GM12878 (cell line): ENCODE results near the gene CFAP70. TPM values are rescaled to one million over a fixed set of nuclear protein-coding genes. Genes with fewer than 3 reads are reported as not detected.

Experiments
- ATAC-seq: fragments of 200-7000 bp; cut with Tn5 transposase; 3 replicates; pipeline ENCODE4 v1.9.1; 2020; ENCODE audit warnings: mild to moderate bottlenecking, moderate library complexity
- BruUV-seq: library from RNA; stranded (reverse); fragments of 400-500 nt; replicated peaks from 2 replicates; lab custom pipeline; 2021; lab: Mats Ljungman, UMichigan
- CTCF ChIA-PET: fragments of 300-600 bp; sonication (Branson Sonifier 250); formaldehyde crosslinking; extraction: SDS; loops from one replicate; lab custom pipeline; 2021; ENCODE audit warnings: inconsistent platforms; lab: Yijun Ruan, JAX
- POLR2A ChIA-PET: fragments of 350-600 bp; formaldehyde crosslinking; extraction: SDS; loops from one replicate; lab custom pipeline; 2021; ENCODE audit warnings: inconsistent platforms; lab: Charles Lee
- RAD21 ChIA-PET: fragments of 300-600 bp; sonication (Branson Sonifier 250); formaldehyde crosslinking; loops from one replicate; lab custom pipeline; 2023; ENCODE audit warnings: antibody characterized with exemption; ENCODE audit not compliant: unreplicated experiment; lab: Charles Lee
- SMC1A ChIA-PET: fragments of 300-600 bp; sonication (Branson Sonifier 250); formaldehyde crosslinking; loops from one replicate; lab custom pipeline; 2023; ENCODE audit not compliant: unreplicated experiment, uncharacterized antibody; lab: Charles Lee
- DNase-seq: peaks from one replicate; pipeline ENCODE4 v3.0.0-alpha.2; 2011; ENCODE audit warnings: low read depth, low spot score
- FAIRE-seq: peaks from 3 replicates; lab custom pipeline; 2011; peaks lifted over from hg19 to GRCh38; lab: Jason Lieb, UNC
- H2AFZ ChIP-seq: 2 replicates; pipeline ENCODE4 v1.6.0; 2011; ENCODE audit warnings: low read depth, low read length, control low read depth; ENCODE audit not compliant: control insufficient read depth
- H3K27ac ChIP-seq: 2 replicates; pipeline ENCODE4 v1.5.1; 2011; ENCODE audit warnings: control low read depth; ENCODE audit not compliant: control insufficient read depth, insufficient read depth
- H3K27me3 ChIP-seq, 2 experiments: replicated peaks in 1 of 2; 2 replicates each; pipeline versions ENCODE4 v1.6.0 to v1.6.1; 2011; ENCODE audit warnings: low read length in 1 of 2; ENCODE audit not compliant: control insufficient read depth in 2 of 2, insufficient read depth in 2 of 2
- H3K36me3 ChIP-seq, 2 experiments: 2 replicates each; pipeline ENCODE4 v1.5.1; 2011; ENCODE audit warnings: low read length in 1 of 2; ENCODE audit not compliant: control insufficient read depth in 2 of 2, insufficient read depth in 2 of 2
- H3K4me1 ChIP-seq: 2 replicates; pipeline ENCODE4 v1.6.1; 2011; ENCODE audit warnings: mild to moderate bottlenecking, low read length, moderate library complexity, mixed read lengths; ENCODE audit not compliant: control insufficient read depth, insufficient read depth
- H3K4me2 ChIP-seq: 2 replicates; pipeline ENCODE4 v1.6.0; 2011; ENCODE audit warnings: control low read depth; ENCODE audit not compliant: control insufficient read depth, insufficient read depth
- H3K4me3 ChIP-seq: fragments of 200-600 bp; sonication (generic); 2 replicates; pipeline ENCODE4 v1.5.1; 2016
- H3K79me2 ChIP-seq: 2 replicates; pipeline ENCODE4 v1.6.0; 2011; ENCODE audit warnings: low read length; ENCODE audit not compliant: control insufficient read depth, insufficient read depth
- H3K9ac ChIP-seq: 2 replicates; pipeline ENCODE4 v1.8.0; 2011; ENCODE audit warnings: low read length, control low read depth, mixed read lengths; ENCODE audit not compliant: control insufficient read depth, insufficient read depth
- H3K9me3 ChIP-seq: replicated peaks from 3 replicates; pipeline ENCODE4 v1.5.1; 2011; ENCODE audit warnings: mild to moderate bottlenecking, low read length; ENCODE audit not compliant: control insufficient read depth, insufficient read depth
- H4K20me1 ChIP-seq: 2 replicates; pipeline ENCODE4 v1.6.0; 2011; ENCODE audit not compliant: control insufficient read depth, insufficient read depth
- MAX ChIP-seq: IDR thresholded peaks from 2 replicates; pipeline ENCODE4 v1.6.1; 2012; ENCODE audit warnings: low read depth, low read length, improper control_type of control experiment
- NR2C2 ChIP-seq: IDR thresholded peaks from 2 replicates; pipeline ENCODE4 v1.6.1; 2011; ENCODE audit warnings: borderline replicate concordance, low read depth; ENCODE audit not compliant: control insufficient read depth, insufficient read length
- POLR2A ChIP-seq: IDR thresholded peaks from 2 replicates; pipeline ENCODE4 v1.6.1; 2011; ENCODE audit warnings: low read depth, mild to moderate bottlenecking, low read length
- POLR2AphosphoS2 ChIP-seq: IDR thresholded peaks from 2 replicates; pipeline ENCODE4 v1.6.1; 2011; ENCODE audit warnings: low read depth, mild to moderate bottlenecking, low read length, improper control_type of control experiment, moderate library complexity
- STAT1 ChIP-seq: fragments of 450-650 bp; conservative IDR thresholded peaks from 2 replicates; pipeline ENCODE4 v1.6.1; 2014; ENCODE audit warnings: antibody characterized with exemption, mild to moderate bottlenecking
- WGBS: methylation state at CpG from one replicate; pipeline ENCODE4 v1.1.6; 2016; ENCODE audit warnings: low lambda C conversion rate; ENCODE audit not compliant: insufficient replicate concordance, insufficient coverage; ENCODE audit errors: missing lambda C conversion rate; 5-methylcytosine and 5-hydroxymethylcytosine counted together
- in situ Hi-C: fragments of 300-500 bp; cut with MboI; formaldehyde crosslinking; loops from 9 replicates; pipeline ENCODE4 v1.14.3; 2018; ENCODE audit warnings: mixed read lengths
- intact Hi-C: fragments of 100-400 bp; cut with micrococcal nuclease; formaldehyde crosslinking; loops from one replicate; pipeline ENCODE4 v1.14.2; 2022; ENCODE audit not compliant: unreplicated experiment
- polyA plus RNA-seq, 11 experiments: library from polyadenylated mRNA; depleted of rRNA in 4 of 11; unstranded in 6 of 11; stranded (reverse) in 5 of 11; fragments of >200 nt; fragmentation: Nextera tagmentation in 4 of 11; fragmentation: Illumina TruSeq in 1 of 11; extraction: Ambion mirVana in 4 of 11; extraction: Trizol in 1 of 11; gene quantifications; 1 replicate in 1 of 11; 2 replicates in 10 of 11; pipeline versions ENCODE4 v1.2.1 to v1.2.3, GENCODE V29; 2011 to 2016; ENCODE audit warnings: inconsistent platforms in 2 of 11, missing spikeins in 2 of 11, low read depth in 1 of 11
- small RNA-seq: library from RNA; depleted of rRNA; stranded (forward); fragments of <200 nt; gene quantifications from one replicate; pipeline ENCODE3, GENCODE V24; 2014
- total RNA-seq, 4 experiments: library from RNA; depleted of rRNA in 3 of 4; stranded (reverse); fragments of >200 nt in 3 of 4; fragmentation: Illumina TruSeq in 1 of 4; extraction: Trizol in 1 of 4; gene quantifications; 2 replicates each; pipeline versions ENCODE4 v1.2.1 to v1.2.3, GENCODE V29; 2013 to 2021
- TF ChIP-seq, protein P1 (sequence below): IDR thresholded peaks from 2 replicates; pipeline ENCODE4 v1.6.1; 2012; ENCODE audit warnings: low read depth, low read length, improper control_type of control experiment

The CFAP70 gene
- total and polyA plus RNA-seq, 10 of the 15 experiments (the other 5 are each of a cell fraction or from before 2014, with no cell fraction given), result 0.21 to 1.1 (median 0.42) TPM

GRCh38 chr10:73205081-73205480 lies 153.6 kb downstream of the CFAP70 start:
- ChIA-PET POLR2A (no interaction called here), SMC1A (no interaction called here), CTCF (no interaction called here), RAD21 (no interaction called here)
- TF ChIP-seq POLR2A (no peak), NR2C2 (no peak), MAX (no peak), STAT1 (no peak), POLR2AphosphoS2 (no peak)
- TF ChIP-seq, protein P1, sequence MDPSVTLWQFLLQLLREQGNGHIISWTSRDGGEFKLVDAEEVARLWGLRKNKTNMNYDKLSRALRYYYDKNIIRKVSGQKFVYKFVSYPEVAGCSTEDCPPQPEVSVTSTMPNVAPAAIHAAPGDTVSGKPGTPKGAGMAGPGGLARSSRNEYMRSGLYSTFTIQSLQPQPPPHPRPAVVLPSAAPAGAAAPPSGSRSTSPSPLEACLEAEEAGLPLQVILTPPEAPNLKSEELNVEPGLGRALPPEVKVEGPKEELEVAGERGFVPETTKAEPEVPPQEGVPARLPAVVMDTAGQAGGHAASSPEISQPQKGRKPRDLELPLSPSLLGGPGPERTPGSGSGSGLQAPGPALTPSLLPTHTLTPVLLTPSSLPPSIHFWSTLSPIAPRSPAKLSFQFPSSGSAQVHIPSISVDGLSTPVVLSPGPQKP, result no peak
- no peak overlapping the region for H3K4me3 ChIP-seq
- H3K27me3 ChIP-seq, result no peaks in the 10 kb centered on the region
- H3K36me3 ChIP-seq, result no peaks in the 10 kb centered on the region
- no peak for FAIRE-seq
- no peaks in the 10 kb centered on the region for H3K79me2 ChIP-seq
- ATAC-seq, result no peak
- no peaks in the 10 kb centered on the region for H3K4me1 ChIP-seq
- no peak for DNase-seq
- no peaks in the 10 kb centered on the region for H3K9me3 ChIP-seq
- WGBS, result 74% methylated on average over 3 of the region's 3 CpGs
- no peak overlapping the region for H3K9ac ChIP-seq
- no TSS peak for BruUV-seq
- H3K4me2 ChIP-seq, result no peak overlapping the region
- no peaks in the 10 kb centered on the region for H4K20me1 ChIP-seq
- in situ Hi-C loops (no loop called here), intact Hi-C loops (no loop called here)
- no peak overlapping the region for H3K27ac ChIP-seq
- no peak overlapping the region for H2AFZ ChIP-seq

Small RNA genes within 50 kb of the gene (small RNA-seq; reads per million reads assigned to genes)
- gene RF00019 (not detected), gene RNU6-833P (not detected)

Other genes with a start within 250 kb of the CFAP70 start
Only the 7 nearest of the 9 such genes appear.
- gene ECD, start 190.9 kb downstream of the CFAP70 start, total RNA-seq (2014; rRNA removed), result 45.7 and 51.4 TPM in 2 replicates
- 40.4 and 42.3 TPM in 2 replicates for gene ECD, start 190.9 kb downstream of the CFAP70 start, total RNA-seq (2014; rRNA removed; fragmentation: Illumina TruSeq; extraction: Trizol)
- gene ECD, start 190.9 kb downstream of the CFAP70 start, total RNA-seq (2021), result 32.1 and 34.6 TPM in 2 replicates
- 53.5 and 66.1 TPM in 2 replicates for gene ECD, start 190.9 kb downstream of the CFAP70 start, polyA plus RNA-seq (2011; rRNA removed)
- gene ECD, start 190.9 kb downstream of the CFAP70 start, polyA plus RNA-seq (2014; fragmentation: Illumina TruSeq; extraction: Trizol), result 45.8 and 57.8 TPM in 2 replicates
- gene ECD, start 190.9 kb downstream of the CFAP70 start, polyA plus RNA-seq (2014; fragmentation: Nextera tagmentation; extraction: Ambion mirVana), result 10 to 100 TPM; 27.3 to 29.9 TPM
- gene ECD, start 190.9 kb downstream of the CFAP70 start, polyA plus RNA-seq (2014; rRNA removed), result 33.0 and 33.8 TPM in 2 replicates
- gene ECD, start 190.9 kb downstream of the CFAP70 start, polyA plus RNA-seq (2016; fragmentation: Nextera tagmentation; extraction: Ambion mirVana), result 10 to 100 TPM; 59.0 to 61.6 TPM
- gene FAM149B1, start 190.7 kb downstream of the CFAP70 start, total RNA-seq (2014; rRNA removed), result 9.7 and 10.7 TPM in 2 replicates
- gene FAM149B1, start 190.7 kb downstream of the CFAP70 start, total RNA-seq (2014; rRNA removed; fragmentation: Illumina TruSeq; extraction: Trizol), result 10.7 and 12.0 TPM in 2 replicates
- gene FAM149B1, start 190.7 kb downstream of the CFAP70 start, total RNA-seq (2021), result 8.3 and 9.9 TPM in 2 replicates
- 20.9 and 27.8 TPM in 2 replicates for gene FAM149B1, start 190.7 kb downstream of the CFAP70 start, polyA plus RNA-seq (2011; rRNA removed)
- gene FAM149B1, start 190.7 kb downstream of the CFAP70 start, polyA plus RNA-seq (2014; fragmentation: Illumina TruSeq; extraction: Trizol), result 13.4 and 19.6 TPM in 2 replicates
- 10 to 100 TPM in 1 of 2 experiments, 1 to 10 TPM in 1; 6.6 to 11.6 TPM for gene FAM149B1, start 190.7 kb downstream of the CFAP70 start, polyA plus RNA-seq (2014; fragmentation: Nextera tagmentation; extraction: Ambion mirVana)
- gene FAM149B1, start 190.7 kb downstream of the CFAP70 start, polyA plus RNA-seq (2014; rRNA removed), result 9.3 and 9.6 TPM in 2 replicates
- gene FAM149B1, start 190.7 kb downstream of the CFAP70 start, polyA plus RNA-seq (2016; fragmentation: Nextera tagmentation; extraction: Ambion mirVana), result 10 to 100 TPM; 12.3 to 13.4 TPM
- gene DNAJC9, start 111.6 kb downstream of the CFAP70 start, total RNA-seq (2014; rRNA removed), result 50.2 and 51.5 TPM in 2 replicates
- 46.3 and 51.2 TPM in 2 replicates for gene DNAJC9, start 111.6 kb downstream of the CFAP70 start, total RNA-seq (2014; rRNA removed; fragmentation: Illumina TruSeq; extraction: Trizol)
- 38.4 and 41.6 TPM in 2 replicates for gene DNAJC9, start 111.6 kb downstream of the CFAP70 start, total RNA-seq (2021)
- 33.6 and 40.6 TPM in 2 replicates for gene DNAJC9, start 111.6 kb downstream of the CFAP70 start, polyA plus RNA-seq (2011; rRNA removed)
- 42.0 and 43.6 TPM in 2 replicates for gene DNAJC9, start 111.6 kb downstream of the CFAP70 start, polyA plus RNA-seq (2014; fragmentation: Illumina TruSeq; extraction: Trizol)
- gene DNAJC9, start 111.6 kb downstream of the CFAP70 start, polyA plus RNA-seq (2014; fragmentation: Nextera tagmentation; extraction: Ambion mirVana), result 10 to 100 TPM; 15.0 to 16.0 TPM
- gene DNAJC9, start 111.6 kb downstream of the CFAP70 start, polyA plus RNA-seq (2014; rRNA removed), result 35.7 and 38.2 TPM in 2 replicates
- 10 to 100 TPM; 71.9 to 72.9 TPM for gene DNAJC9, start 111.6 kb downstream of the CFAP70 start, polyA plus RNA-seq (2016; fragmentation: Nextera tagmentation; extraction: Ambion mirVana)
- 107 and 111 TPM in 2 replicates for gene MRPS16, start 106.2 kb downstream of the CFAP70 start, total RNA-seq (2014; rRNA removed)
- gene MRPS16, start 106.2 kb downstream of the CFAP70 start, total RNA-seq (2014; rRNA removed; fragmentation: Illumina TruSeq; extraction: Trizol), result 87.6 and 93.9 TPM in 2 replicates
- 160 and 170 TPM in 2 replicates for gene MRPS16, start 106.2 kb downstream of the CFAP70 start, total RNA-seq (2021)
- gene MRPS16, start 106.2 kb downstream of the CFAP70 start, polyA plus RNA-seq (2011; rRNA removed), result 86.2 and 86.9 TPM in 2 replicates
- 69.4 and 75.3 TPM in 2 replicates for gene MRPS16, start 106.2 kb downstream of the CFAP70 start, polyA plus RNA-seq (2014; fragmentation: Illumina TruSeq; extraction: Trizol)
- 10 to 100 TPM; 43.4 to 98.5 TPM for gene MRPS16, start 106.2 kb downstream of the CFAP70 start, polyA plus RNA-seq (2014; fragmentation: Nextera tagmentation; extraction: Ambion mirVana)
- gene MRPS16, start 106.2 kb downstream of the CFAP70 start, polyA plus RNA-seq (2014; rRNA removed), result 122 and 133 TPM in 2 replicates
- 100 to 1,000 TPM; 269 to 285 TPM for gene MRPS16, start 106.2 kb downstream of the CFAP70 start, polyA plus RNA-seq (2016; fragmentation: Nextera tagmentation; extraction: Ambion mirVana)
- 93.8 and 100 TPM in 2 replicates for gene ANXA7, start 55.2 kb upstream of the CFAP70 start, total RNA-seq (2014; rRNA removed)
- gene ANXA7, start 55.2 kb upstream of the CFAP70 start, total RNA-seq (2014; rRNA removed; fragmentation: Illumina TruSeq; extraction: Trizol), result 101 TPM in 2 replicates
- 125 and 128 TPM in 2 replicates for gene ANXA7, start 55.2 kb upstream of the CFAP70 start, total RNA-seq (2021)
- 98.7 and 112 TPM in 2 replicates for gene ANXA7, start 55.2 kb upstream of the CFAP70 start, polyA plus RNA-seq (2011; rRNA removed)
- gene ANXA7, start 55.2 kb upstream of the CFAP70 start, polyA plus RNA-seq (2014; fragmentation: Illumina TruSeq; extraction: Trizol), result 123 and 131 TPM in 2 replicates
- 10 to 100 TPM; 70.6 to 75.8 TPM for gene ANXA7, start 55.2 kb upstream of the CFAP70 start, polyA plus RNA-seq (2014; fragmentation: Nextera tagmentation; extraction: Ambion mirVana)
- 95.7 and 113 TPM in 2 replicates for gene ANXA7, start 55.2 kb upstream of the CFAP70 start, polyA plus RNA-seq (2014; rRNA removed)
- gene ANXA7, start 55.2 kb upstream of the CFAP70 start, polyA plus RNA-seq (2016; fragmentation: Nextera tagmentation; extraction: Ambion mirVana), result 100 to 1,000 TPM; 177 to 184 TPM
- 1.6 and 2.1 TPM in 2 replicates for gene MSS51, start 74.7 kb upstream of the CFAP70 start, total RNA-seq (2014; rRNA removed)
- gene MSS51, start 74.7 kb upstream of the CFAP70 start, total RNA-seq (2014; rRNA removed; fragmentation: Illumina TruSeq; extraction: Trizol), result 1.8 and 2.0 TPM in 2 replicates
- 1.2 and 1.5 TPM in 2 replicates for gene MSS51, start 74.7 kb upstream of the CFAP70 start, total RNA-seq (2021)
- gene MSS51, start 74.7 kb upstream of the CFAP70 start, polyA plus RNA-seq (2011; rRNA removed), result 2.1 and 3.2 TPM in 2 replicates
- 1.5 TPM in 2 replicates for gene MSS51, start 74.7 kb upstream of the CFAP70 start, polyA plus RNA-seq (2014; fragmentation: Illumina TruSeq; extraction: Trizol)
- under 1 TPM; 0.39 to 0.84 TPM for gene MSS51, start 74.7 kb upstream of the CFAP70 start, polyA plus RNA-seq (2014; fragmentation: Nextera tagmentation; extraction: Ambion mirVana)
- 1.9 and 2.5 TPM in 2 replicates for gene MSS51, start 74.7 kb upstream of the CFAP70 start, polyA plus RNA-seq (2014; rRNA removed)
- under 1 TPM; 0.06 to 0.59 TPM for gene MSS51, start 74.7 kb upstream of the CFAP70 start, polyA plus RNA-seq (2016; fragmentation: Nextera tagmentation; extraction: Ambion mirVana)
- gene PPP3CB, start 137.2 kb upstream of the CFAP70 start, total RNA-seq (2014; rRNA removed), result 18.9 and 21.5 TPM in 2 replicates
- gene PPP3CB, start 137.2 kb upstream of the CFAP70 start, total RNA-seq (2014; rRNA removed; fragmentation: Illumina TruSeq; extraction: Trizol), result 26.3 and 28.2 TPM in 2 replicates
- 42.0 and 43.0 TPM in 2 replicates for gene PPP3CB, start 137.2 kb upstream of the CFAP70 start, total RNA-seq (2021)
- 17.8 and 24.6 TPM in 2 replicates for gene PPP3CB, start 137.2 kb upstream of the CFAP70 start, polyA plus RNA-seq (2011; rRNA removed)
- gene PPP3CB, start 137.2 kb upstream of the CFAP70 start, polyA plus RNA-seq (2014; fragmentation: Illumina TruSeq; extraction: Trizol), result 46.4 and 60.6 TPM in 2 replicates
- 10 to 100 TPM; 13.9 to 19.7 TPM for gene PPP3CB, start 137.2 kb upstream of the CFAP70 start, polyA plus RNA-seq (2014; fragmentation: Nextera tagmentation; extraction: Ambion mirVana)
- 20.8 and 24.9 TPM in 2 replicates for gene PPP3CB, start 137.2 kb upstream of the CFAP70 start, polyA plus RNA-seq (2014; rRNA removed)
- 10 to 100 TPM; 11.4 to 15.4 TPM for gene PPP3CB, start 137.2 kb upstream of the CFAP70 start, polyA plus RNA-seq (2016; fragmentation: Nextera tagmentation; extraction: Ambion mirVana)